Stimulated activated CD8-positive, alpha-beta memory T cell treated with anti-CD3 and anti-CD28 coated beads, Interleukin-7, amount 100 ng/mL, for 48 hours (primary cell): ENCODE results near the gene MEGF8.

Experiments
- DNase-seq, 2 donors: peaks; one replicate each; pipeline ENCODE4 v3.0.0-alpha.2; 2020; ENCODE audit warnings: low read depth in 1 of 2; ENCODE audit errors: extremely low read depth in 1 of 2

MEGF8 gene

GRCh38 chr19:42410371-42410770 lies 84.9 kb downstream of the MEGF8 start:
- DNase-seq = no peak

GRCh38 chr19:42411581-42412178 lies 86.2 kb downstream of the MEGF8 start:
- DNase-seq = no peak

GRCh38 chr19:42412227-42412626 lies 86.8 kb downstream of the MEGF8 start:
- DNase-seq = no peak

- no peak for DNase-seq
Measured at GRCh38 chr19:42412661-42413076, 87.2 kb downstream of the MEGF8 start.

GRCh38 chr19:42419309-42419708 lies 93.9 kb downstream of the MEGF8 start:
- DNase-seq = no peak

GRCh38 chr19:42420055-42420544 lies 94.7 kb downstream of the MEGF8 start:
- DNase-seq = peak; percentile 49 to 68

- no peak for DNase-seq
Measured at GRCh38 chr19:42421101-42421500, 95.7 kb downstream of the MEGF8 start.

- no peak for DNase-seq
Measured at GRCh38 chr19:42421591-42422031, 96.2 kb downstream of the MEGF8 start.

- no peak for DNase-seq
Measured at GRCh38 chr19:42422092-42422900, 96.9 kb downstream of the MEGF8 start.

- DNase-seq = peak in 1 of 2 donors; percentile 16
Measured at GRCh38 chr19:42422901-42423461, 97.5 kb downstream of the MEGF8 start.

- DNase-seq = peak; percentile 80 to 90
Measured at GRCh38 chr19:42423462-42424344, 98.3 kb downstream of the MEGF8 start.

- DNase-seq = no peak
Measured at GRCh38 chr19:42424345-42424707, 98.9 kb downstream of the MEGF8 start.

- DNase-seq = no peak
Measured at GRCh38 chr19:42424712-42425131, 99.3 kb downstream of the MEGF8 start.

GRCh38 chr19:42426643-42427042 lies 101.2 kb downstream of the MEGF8 start:
- DNase-seq = no peak

GRCh38 chr19:42427313-42427712 lies 101.9 kb downstream of the MEGF8 start, which contains the start of gene LIPE:
LIPE (minus strand) TSS chr19:42427388; CDS start chr19:42427149, 239 bp downstream.
- no peak for DNase-seq
